Measurements from ENCODE around the gene CD47.

Gene CD47

DNA sequence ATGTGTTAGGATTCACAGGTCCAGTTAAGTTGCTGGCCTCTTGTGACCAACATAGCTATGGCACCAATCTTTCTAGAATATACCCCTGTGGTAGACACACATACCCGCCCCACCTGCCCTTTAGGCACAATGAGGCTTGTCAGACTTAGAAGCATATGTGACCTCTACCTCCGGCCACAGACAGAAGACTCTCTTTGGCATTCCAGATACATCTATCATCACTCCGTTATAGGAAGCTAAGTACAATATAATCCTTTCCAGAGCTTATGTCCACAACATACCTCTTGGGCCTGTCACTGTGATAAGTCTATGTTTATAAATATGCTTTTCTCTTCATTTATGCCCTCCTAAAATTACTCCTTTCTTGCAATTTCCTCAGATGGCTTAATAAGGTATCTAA lies 39.8 kb downstream of the CD47 start:
- no peak for DNase-seq (ENCODE audit: low read depth in 2 of 2)

DNA sequence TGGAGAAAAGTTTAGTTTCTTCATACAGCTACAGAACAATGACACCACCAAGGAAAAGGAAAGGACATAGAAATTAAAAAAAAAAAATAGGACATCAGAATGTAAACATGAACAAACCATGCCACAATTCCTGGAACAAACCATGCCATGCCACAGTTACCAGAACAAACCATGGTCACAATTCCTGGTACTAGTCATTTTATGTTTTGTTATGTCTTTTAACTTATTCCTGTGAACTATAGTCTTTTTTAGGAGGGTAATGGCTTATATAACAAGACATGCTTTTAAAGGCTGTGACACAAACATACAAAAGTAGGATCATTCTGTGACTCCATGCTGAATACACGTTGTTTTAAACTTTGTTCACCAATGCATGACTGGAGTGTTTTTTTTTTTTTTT lies 42.8 kb downstream of the CD47 start:
- DNase-seq (ENCODE audit: low read depth in 2 of 2), result no peak

DNA sequence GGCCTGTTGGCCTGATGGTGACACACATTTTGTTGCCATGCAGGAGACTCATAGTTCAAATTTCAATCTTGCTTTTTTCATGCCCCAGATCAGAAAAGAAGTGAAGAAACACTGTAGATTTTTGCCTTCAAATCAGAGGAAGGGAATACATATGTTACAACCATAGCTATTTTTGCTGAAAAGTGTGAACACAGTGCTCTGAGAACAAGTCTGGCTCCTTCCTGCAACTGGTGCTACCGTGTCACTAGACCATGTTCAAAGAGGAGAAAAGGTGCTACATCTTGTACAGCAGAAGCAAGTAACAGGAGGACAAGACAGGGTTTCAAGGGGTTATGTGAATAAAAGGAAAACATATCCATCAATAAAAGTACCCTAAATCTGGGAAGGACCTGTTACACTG lies 44.6 kb downstream of the CD47 start:
- DNase-seq (ENCODE audit: low read depth in 2 of 2), result no peak

DNA sequence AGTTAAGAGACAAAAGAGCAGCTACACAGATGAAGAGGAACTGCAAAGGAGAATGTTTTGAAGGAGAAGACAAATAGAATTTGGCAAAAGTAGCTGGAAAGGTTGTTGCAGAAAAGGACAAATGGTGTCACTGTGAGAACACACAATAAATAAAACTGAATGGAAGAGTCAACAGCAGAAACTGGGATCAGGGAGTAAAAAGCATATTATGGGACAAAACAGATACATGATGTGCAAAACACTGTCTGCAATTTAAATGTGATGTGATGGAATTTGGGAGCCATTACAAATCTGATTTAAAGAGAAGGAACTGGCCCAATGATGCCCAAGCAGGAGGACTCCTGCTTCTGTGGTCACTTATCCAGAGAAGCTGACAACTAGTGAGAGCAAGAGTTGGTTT lies 46.1 kb downstream of the CD47 start:
- DNase-seq (ENCODE audit: low read depth in 2 of 2), result no peak

DNA sequence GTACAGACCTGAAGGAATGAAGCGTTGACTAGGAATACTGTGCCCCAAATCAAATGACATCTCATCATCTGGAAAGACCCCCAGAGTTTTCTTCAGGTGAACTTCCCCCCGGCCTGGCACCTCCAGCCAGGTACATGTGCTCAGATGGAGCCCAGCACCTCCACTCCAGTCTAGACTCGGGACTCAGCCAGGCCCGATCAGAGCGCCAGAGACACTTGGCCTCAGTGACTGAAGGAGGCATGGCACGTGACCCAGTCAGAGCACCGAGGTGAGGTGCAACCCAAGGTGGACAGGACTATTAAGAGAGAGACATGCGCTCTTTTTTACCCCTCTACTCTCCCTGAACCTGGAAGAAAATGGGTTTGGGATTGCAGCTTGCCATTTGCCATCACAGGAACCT lies 48.5 kb downstream of the CD47 start:
- no peak for DNase-seq (ENCODE audit: low read depth in 2 of 2)

DNA sequence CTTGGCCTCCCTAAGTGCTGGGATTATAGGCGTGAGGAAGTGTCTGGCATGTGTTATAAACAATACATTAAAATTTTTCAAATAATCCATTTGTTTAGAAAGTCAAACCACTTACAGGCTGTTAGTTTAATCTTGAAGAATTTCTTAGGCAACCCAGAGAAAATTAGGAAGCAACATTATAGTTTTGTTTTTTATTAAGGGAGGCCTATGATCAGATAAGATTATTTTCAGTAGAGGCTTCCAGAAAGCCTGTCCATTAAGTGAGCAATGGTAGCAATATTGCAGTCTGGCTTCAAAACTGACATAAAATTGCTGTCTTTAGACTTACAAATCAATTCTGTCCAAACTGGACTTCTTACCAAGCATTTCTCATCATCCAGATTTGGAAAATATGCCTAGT lies 49.6 kb downstream of the CD47 start:
- DNase-seq (ENCODE audit: low read depth in 2 of 2), result no peak

DNA sequence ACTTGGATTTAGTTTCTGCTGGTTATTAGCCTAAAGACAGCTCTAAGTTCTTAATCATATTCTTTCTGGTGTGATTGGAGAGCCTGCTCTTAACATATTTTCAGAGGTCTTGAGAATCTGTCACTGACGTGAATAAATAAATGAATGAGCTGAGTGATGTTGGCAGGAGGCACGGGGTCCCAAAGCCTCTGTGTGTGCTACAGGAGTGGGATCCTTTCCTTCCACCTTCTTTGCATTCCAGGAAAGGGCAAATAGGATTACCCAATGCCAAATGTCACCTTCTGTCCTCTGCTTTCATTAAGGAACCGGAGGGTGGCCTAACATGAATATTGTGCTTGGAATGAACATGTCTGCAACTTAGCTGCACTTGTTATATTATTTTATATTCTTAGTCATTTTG lies 53.1 kb downstream of the CD47 start:
- DNase-seq (ENCODE audit: low read depth in 2 of 2), result no peak

DNA sequence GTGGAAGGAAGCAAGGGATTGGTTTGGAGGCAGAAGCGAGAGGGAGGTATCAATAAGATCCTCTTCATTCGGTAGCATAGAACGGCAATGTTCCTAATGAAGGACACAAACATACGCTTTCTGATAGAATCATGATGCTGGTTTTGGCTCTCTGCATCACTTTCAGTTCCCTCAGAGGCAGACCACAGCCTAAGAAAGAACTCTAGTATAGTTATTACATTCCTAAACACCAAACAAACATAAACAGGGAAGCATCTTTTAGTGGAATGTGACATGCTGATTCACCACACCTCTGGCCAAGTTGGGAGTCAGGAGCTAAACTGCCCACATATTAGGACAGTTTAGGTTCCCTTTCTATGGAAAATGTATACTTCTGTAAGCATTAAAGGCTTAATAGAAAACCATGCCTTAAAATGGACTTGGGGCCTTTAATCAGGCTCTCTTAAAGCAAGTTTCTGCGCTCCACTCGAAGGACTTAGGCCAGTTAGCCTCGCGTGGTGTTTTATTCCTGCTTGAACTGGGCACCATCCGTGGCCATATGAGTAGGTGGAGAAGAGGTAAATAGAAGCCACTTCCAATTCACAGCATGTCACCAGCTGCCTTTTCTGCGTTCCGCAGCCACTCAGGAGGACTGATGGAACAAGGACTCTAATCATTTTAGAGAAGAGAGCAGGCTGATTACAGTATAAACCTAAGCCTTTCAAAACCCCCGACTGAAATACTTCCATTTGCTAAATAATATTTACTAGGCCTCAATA lies 53.7 kb downstream of the CD47 start:
- DNase-seq (ENCODE audit: low read depth in 2 of 2), result no peak

DNA sequence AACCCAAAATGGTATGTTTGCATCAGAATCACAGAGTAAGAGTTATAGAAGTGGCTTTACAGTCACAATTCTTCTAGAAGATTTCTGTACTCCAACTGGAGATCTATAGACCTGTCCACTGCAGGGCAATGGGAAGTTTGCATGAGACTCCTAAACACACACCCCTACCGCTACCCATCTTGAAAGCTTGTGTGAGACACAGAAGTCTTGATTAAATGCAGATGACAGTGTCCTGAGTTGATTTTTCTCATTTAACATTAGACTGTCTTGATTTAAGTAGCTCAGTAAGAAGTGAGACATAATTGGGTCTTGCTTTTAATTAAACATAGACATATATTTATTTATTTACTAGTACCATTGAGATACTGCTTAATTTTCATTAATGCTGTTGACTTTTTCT lies 54.4 kb downstream of the CD47 start:
- DNase-seq (ENCODE audit: low read depth in 2 of 2), result no peak

DNA sequence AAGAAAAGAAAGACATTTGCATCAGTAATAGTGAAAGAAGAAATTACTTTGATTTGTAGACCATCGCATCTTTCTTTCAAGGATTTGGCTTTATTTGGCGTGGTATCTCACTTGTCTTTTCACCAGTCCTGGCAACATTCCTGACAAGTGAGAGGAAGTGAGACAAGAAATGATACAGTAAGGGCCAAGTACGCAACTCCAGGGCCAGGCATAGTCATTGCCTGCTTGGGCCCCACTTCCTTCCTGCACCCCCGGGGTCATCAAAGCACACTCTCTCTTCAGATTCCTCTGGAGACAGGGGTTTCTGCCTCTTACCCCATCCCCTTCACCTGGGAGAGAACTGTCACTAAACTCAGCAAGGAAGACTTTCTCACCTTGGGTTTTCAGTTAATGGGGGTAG lies 55.1 kb downstream of the CD47 start:
- DNase-seq (ENCODE audit: low read depth in 2 of 2), result no peak

DNA sequence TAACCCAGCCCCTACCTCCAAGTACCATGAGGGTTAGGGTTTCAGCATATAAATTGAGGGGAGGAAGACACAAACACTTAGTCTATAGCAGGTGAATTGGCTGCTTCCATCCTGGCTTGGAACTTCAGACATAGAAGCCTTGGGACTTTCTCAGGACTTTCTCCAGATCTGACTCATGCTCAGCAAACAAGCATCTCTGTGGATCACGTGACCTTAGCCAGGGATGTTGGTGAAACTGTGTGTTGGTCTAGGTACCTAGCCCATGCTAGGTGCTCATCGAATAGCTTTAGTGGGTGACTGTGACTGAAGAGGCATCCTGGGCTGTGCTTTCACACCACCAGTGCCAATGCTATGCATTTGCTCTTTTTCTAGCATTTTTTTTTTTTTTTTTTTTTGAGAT lies 58.9 kb downstream of the CD47 start:
- DNase-seq (ENCODE audit: low read depth in 2 of 2), result no peak

DNA sequence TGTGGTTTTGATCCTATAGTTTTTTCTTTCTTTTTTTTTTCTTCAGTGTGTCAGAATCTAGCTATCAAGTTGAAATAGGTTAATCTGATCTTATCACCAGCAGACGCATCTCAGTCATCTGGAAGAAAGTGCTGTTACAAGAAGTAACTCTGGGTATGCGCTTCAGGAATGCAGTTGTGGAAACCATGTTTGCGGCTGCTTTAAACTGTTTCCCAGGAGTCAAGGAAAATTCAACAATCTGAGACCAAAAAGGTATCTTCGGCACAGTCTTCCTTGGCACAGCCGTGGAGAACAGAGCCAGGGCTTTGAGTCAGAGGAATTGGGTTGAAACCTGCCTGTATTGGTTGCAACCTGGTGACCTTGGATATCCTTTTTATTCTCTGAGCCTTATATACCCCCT lies 59.9 kb downstream of the CD47 start:
- DNase-seq (ENCODE audit: low read depth in 2 of 2), result no peak

DNA sequence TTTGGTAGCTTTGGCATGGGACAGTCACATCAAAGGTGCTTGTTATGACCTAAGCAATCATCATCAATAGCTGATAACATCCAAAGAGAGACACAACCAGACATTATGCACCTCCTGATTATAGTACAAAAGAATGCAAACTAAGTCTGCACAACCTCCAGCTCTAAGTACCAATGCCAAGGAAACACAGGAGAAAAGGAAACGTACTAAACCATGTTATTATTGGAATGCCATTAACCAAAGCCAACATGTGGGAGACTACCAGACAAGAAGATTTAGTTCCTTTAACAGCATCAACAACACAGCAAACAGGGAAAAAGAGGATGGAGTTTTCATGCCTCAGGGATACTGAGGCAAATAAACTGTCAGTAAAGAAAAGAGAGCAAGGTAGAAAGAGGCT lies 61.4 kb downstream of the CD47 start:
- no peak for DNase-seq (ENCODE audit: low read depth in 2 of 2)

DNA sequence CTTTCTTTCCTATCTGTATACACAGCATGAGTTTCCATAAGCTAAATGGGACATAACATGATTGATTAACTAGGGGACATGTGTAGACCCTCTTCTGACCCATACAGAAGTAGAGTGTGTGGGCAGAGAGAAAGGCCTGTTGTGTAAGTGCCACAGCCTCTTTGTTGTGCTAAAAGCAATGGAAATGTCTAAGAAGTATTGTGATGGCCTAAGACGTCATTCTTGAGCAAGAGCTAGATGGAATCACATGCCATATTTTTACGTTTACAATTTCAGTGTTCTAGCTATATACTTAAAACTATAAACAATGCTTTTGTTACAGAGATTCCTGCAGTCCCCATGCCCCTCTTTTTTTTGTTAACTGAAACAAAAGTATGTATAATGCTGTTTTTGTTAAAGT lies 61.9 kb downstream of the CD47 start:
- DNase-seq (ENCODE audit: low read depth in 2 of 2), result no peak

DNA sequence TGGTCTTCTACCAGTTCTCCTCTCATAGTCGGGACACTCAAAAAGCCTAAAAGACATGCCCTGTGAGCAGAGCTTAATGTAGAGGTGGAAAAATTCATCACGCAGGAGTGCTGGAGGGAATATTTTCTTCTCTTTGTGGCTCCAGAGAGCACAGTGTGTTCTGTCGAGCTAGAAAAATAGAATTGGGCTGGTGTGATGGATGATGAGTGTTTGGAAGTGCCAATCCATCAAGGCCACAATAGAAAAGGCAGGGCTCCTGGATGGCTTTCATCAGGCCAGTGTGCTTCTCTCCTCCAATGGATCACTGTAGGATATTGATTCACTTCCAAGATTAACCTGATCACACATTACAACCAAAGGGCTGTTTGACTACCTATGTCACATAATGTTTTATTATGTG lies 65.7 kb downstream of the CD47 start:
- DNase-seq (ENCODE audit: low read depth in 2 of 2), result no peak

DNA sequence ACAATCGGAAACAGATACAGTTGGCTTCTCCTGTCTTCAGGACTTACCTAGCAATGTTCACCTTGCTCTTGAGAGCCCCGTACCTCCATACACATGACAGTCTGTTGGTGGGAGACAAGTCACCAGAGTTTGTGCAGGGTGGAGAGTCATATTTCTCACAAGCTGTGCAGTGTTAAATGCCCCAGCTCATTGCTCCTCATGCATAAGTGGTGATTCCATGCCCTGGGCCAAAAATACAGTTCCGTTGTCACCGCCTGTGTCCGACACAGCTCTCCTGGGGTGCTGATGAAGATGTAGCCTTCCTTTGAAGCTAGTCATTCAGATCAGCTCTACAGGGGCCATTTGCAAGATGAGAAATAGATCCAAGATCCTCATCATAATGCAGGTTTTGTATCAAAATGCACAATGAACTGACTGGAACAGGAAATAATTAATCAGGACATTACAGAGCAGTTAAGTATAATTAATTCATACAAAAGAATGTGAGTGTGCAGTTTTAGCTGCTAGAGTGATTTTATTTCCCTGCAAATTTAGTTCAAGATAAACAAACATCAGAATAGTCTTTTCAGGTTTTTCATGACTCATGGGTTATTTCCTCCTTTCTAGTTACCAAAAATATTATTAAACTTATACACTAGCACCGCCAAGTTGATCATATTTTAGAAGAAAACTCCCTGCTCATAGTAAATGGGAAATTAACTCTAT lies 66.5 kb downstream of the CD47 start:
- DNase-seq (ENCODE audit: low read depth in 2 of 2), result no peak

DNA sequence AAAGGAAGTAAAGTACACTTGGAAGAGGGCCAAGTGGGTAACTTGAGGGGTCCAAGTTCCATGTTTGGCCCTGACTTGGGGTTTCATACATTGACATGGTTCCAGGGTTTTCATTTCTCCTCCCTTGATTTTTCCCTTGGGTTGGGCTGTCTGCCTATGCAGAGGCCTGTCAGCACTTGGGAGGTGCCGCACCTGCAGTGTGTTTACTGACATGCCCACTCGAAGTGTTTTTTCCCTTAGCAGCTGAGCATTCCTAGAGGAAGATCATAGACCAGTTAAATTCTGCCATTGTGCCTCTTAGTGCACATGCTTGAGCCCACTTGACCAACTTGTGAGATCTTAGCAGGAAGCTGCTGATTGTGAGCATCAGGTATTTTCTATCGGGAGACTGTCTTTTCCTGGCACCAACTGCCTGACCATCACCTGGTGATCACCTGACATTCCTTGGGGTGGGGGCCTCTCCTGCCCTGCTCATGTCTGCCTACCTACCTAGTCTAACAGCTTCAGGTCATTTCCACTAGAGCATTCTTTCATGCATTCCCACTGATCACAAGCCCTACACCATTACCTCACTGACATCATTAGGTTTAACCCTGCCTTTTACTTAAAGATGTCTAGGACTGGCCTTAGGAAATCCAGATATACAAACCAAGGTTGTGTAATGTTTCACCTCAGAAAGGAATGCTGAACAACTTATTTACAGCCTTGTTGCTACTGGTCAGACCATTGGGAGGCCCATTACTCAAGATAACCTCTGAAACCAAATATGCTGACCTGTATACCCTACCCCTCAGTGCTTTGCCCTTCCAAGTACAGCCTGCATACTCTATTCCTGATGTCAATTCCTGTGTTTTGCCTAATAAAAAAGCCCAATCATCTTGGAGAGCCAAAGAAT lies 68.3 kb downstream of the CD47 start:
- no peak for DNase-seq (ENCODE audit: low read depth in 2 of 2)

DNA sequence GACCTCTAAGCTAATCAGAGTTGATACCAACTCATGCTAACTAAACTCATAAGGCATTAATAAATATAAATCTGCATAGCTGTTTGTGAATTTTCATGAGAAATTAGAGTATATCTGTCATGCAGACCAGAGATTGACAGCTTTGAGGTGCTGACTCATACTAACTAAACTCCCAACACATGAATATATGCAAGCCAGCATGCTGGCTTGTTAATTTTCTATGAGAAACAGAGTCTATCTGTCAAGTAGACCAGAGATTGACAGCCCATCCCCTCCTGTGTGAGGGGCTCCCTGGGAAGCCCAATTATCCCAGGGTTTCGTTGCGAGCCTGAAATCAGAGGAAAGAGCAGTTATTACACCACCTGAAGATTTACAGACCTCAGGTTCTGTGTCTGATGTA lies 69.3 kb downstream of the CD47 start:
- no peak for DNase-seq (ENCODE audit: low read depth in 2 of 2)

DNA sequence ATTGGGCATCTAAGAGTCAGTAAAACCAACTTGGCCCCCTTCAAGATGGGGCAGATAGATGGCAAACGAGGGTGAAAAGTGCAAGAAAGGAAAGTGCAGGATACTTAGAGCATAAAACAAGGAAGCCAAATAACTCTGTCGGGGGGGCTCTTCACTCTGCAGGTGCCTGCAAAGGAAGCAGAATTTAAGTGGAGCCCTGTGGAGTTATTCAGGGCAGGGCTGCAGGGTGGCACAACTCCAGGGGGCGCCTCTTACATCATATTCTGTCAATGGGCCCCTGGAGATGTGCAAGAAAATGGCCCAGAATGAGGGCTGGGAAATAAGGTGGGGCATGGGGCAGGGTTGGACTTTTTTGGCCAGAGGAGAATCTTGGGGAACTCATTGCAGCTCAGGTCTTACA lies 69.7 kb downstream of the CD47 start:
- no peak for DNase-seq (ENCODE audit: low read depth in 2 of 2)

DNA sequence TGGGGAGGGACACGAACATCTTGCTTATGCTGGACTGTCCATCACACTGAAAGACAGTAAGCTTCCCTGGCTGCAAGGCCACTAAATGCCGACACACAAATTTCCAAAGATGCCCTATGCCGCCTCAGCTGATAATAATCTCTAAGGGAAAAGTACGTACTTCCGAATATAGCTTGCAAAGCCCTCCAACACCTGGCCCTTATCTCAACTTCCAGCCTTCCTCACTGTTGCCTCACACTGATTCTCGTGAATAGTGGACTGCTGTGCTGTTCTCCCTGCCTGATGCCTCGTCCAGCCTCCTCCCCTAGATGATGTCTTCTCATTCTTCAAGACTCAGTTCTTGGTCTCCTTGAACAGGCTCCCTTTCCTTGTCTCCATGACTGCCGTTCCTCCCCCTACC lies 72.3 kb downstream of the CD47 start:
- no peak for DNase-seq (ENCODE audit: low read depth in 2 of 2)

DNA sequence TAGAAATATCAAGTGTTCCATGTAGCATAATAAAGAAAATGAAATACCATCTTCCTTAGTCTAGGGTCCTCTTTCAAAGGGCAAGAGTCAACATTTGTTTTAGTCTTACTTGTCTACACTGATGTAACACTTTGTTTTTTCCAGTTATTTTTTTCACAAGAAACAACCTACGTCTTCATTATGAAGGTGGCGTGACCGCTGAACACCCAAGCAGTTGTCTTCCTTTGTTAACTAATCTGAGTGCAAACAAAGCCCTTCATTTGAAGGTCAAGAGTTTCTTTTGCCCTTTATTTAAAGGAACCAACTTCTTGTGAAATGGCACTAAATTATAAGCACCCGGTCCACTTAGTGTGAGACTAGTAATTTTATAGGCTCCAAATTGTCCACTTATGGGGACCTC lies 73.2 kb downstream of the CD47 start:
- no peak for DNase-seq (ENCODE audit: low read depth in 2 of 2)

DNA sequence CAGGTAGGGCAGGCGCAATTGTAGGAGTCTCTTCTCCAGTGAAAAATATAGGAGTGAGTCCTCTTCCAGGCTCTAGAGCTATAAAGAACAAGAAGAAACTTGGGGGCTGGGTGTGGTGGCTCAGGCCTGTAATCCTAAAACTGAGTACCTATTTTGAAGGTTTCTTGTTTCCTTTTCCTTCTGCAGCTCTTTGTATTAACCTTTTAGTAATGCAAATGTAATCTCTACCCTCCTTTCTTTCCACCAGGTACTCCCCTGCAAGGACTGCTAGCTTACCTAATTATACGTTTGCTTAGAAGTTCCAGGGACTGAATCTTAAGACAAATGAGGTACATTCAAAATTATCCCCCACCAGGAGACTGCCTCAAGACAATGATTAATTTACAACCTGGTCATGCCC lies 75.9 kb downstream of the CD47 start:
- DNase-seq (ENCODE audit: low read depth in 2 of 2), result no peak

Measured in stimulated activated CD8-positive, alpha-beta memory T cell treated with anti-CD3 and anti-CD28 coated beads, Interleukin-7, amount 100 ng/mL, for 4 hours (primary cell).